Measurements from ENCODE around the gene PRRC2A.
A peak's percentile ranks its signal among the peaks of the same experiment; 100 is the strongest.

PRRC2A gene

GRCh38 chr6:31665501-31666336 lies 45.2 kb downstream of the PRRC2A start, which contains the start of gene CSNK2B (continued):
- TF ChIP-seq PRDM6 (tag by site-specific recombination; IDR thresholded peaks at IDR 0.05) (no peak), ZBTB8A (tag by site-specific recombination; IDR thresholded peaks at IDR 0.05) (peak; percentile 91), ZEB2 (tag by site-specific recombination; IDR thresholded peaks at IDR 0.05) (peak; percentile 65; the same call in 1 of the 2 replicates), YY1 (tag by site-specific recombination; IDR thresholded peaks at IDR 0.05) (peak; percentile 22; the same call in 1 of the 2 replicates), ZFHX2 (tag by site-specific recombination; conservative IDR thresholded peaks at IDR 0.05) (peak; percentile 65), YY2 (tag by site-specific recombination; IDR thresholded peaks at IDR 0.05) (0 out of 2 replicates have a peak, but pooled peaks have one; percentile 10)
- TF ChIP-seq, protein P1, sequence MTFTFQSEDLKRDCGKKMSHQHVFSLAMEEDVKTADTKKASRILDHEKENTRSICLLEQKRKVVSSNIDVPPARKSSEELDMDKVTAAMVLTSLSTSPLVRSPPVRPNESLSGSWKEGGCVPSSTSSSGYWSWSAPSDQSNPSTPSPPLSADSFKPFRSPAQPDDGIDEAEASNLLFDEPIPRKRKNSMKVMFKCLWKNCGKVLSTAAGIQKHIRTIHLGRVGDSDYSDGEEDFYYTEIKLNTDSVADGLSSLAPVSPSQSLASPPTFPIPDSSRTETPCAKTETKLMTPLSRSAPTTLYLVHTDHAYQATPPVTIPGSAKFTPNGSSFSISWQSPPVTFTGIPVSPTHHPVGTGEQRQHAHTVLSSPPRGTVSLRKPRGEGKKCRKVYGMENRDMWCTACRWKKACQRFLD (tag by site-specific recombination; IDR thresholded peaks at IDR 0.05): no peak
- TF ChIP-seq, protein P2, sequence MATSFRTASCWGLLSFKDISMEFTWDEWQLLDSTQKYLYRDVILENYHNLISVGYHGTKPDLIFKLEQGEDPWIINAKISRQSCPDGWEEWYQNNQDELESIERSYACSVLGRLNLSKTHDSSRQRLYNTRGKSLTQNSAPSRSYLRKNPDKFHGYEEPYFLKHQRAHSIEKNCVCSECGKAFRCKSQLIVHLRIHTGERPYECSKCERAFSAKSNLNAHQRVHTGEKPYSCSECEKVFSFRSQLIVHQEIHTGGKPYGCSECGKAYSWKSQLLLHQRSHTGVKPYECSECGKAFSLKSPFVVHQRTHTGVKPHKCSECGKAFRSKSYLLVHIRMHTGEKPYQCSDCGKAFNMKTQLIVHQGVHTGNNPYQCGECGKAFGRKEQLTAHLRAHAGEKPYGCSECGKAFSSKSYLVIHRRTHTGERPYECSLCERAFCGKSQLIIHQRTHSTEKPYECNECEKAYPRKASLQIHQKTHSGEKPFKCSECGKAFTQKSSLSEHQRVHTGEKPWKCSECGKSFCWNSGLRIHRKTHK (tag by site-specific recombination; IDR thresholded peaks at IDR 0.05): no peak

DNA sequence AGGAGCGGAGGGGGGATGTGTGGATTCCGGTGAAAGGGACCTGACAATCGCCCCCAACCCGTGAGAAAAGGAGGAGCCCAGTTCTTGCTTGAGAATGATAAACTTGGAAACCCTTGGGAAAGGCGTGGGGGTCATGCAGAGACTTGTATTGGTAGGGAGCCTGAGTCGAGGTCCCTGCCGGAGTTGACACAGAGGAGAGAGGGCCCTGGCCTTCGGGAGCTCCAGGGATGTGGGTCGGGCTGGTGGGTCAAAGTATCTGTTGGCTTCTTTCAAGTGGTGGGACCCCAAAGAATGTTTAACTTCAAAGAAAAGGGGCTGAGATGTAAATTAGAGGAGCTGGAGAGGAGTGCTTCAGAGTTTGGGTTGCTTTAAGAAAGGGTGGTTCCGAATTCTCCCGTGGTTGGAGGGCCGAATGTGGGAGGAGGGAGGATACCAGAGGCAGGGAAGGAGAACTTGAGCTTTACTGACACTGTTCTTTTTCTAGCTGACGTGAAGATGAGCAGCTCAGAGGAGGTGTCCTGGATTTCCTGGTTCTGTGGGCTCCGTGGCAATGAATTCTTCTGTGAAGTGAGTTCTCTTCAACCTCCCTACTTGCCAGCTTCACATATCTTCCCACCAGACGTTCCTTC lies 45.9 kb downstream of the PRRC2A start:
- Histone ChIP-seq H3K9me3 (ENCODE audit: control insufficient read depth, insufficient read depth, low read depth, low read length) (no peaks in the 10 kb centered on the region), H3K4me3 (ENCODE audit: low read depth, low read length) (peak overlapping the region; percentile 92), H3K36me3 (ENCODE audit: control insufficient read depth in 2 of 2, insufficient read depth in 1 of 2, low read length in 2 of 2) (peaks cover 35 to 71% of the 10 kb centered on the region in 2 experiments), H3K4me1 (ENCODE audit: control insufficient read depth, insufficient read depth, low read length) (0 out of 2 replicates have a peak, but pooled peaks cover 4% of the 10 kb centered on the region), H3K27ac (ENCODE audit: extremely low read depth, low read depth, low read length) (peak overlapping the region; percentile 73)
- CTCF ChIA-PET: interaction anchor here (0.6 to 1.3 kb wide), 6 partner anchors 12 to 82 kb away, joined by 3 to 5 read pairs (median 4); partner anchors contain the start of gene LY6G5C
- POLR2A ChIA-PET: interaction anchor here (0.6 to 7.4 kb wide), 6 partner anchors 9 to 168 kb away, joined by 3 to 180 read pairs (median 5); partner anchors contain the start of genes ABHD16A, APOM, BAG6 and HSPA1B
- TF ChIP-seq ZNF404 (tag by site-specific recombination; IDR thresholded peaks at IDR 0.05) (no peak), ZNF701 (tag by site-specific recombination; IDR thresholded peaks at IDR 0.05) (no peak), ZNF19 (tag by site-specific recombination; IDR thresholded peaks at IDR 0.05; ENCODE audit: low read depth) (no peak), EGR2 (tag by site-specific recombination; IDR thresholded peaks at IDR 0.05; ENCODE audit: low read depth) (0 out of 2 replicates have a peak, but pooled peaks have one; percentile 4), ZBTB48 (tag by site-specific recombination; IDR thresholded peaks at IDR 0.05) (peak; percentile 36), ZNF350 (tag by site-specific recombination; IDR thresholded peaks at IDR 0.05) (no peak)
- TF ChIP-seq, protein P3, sequence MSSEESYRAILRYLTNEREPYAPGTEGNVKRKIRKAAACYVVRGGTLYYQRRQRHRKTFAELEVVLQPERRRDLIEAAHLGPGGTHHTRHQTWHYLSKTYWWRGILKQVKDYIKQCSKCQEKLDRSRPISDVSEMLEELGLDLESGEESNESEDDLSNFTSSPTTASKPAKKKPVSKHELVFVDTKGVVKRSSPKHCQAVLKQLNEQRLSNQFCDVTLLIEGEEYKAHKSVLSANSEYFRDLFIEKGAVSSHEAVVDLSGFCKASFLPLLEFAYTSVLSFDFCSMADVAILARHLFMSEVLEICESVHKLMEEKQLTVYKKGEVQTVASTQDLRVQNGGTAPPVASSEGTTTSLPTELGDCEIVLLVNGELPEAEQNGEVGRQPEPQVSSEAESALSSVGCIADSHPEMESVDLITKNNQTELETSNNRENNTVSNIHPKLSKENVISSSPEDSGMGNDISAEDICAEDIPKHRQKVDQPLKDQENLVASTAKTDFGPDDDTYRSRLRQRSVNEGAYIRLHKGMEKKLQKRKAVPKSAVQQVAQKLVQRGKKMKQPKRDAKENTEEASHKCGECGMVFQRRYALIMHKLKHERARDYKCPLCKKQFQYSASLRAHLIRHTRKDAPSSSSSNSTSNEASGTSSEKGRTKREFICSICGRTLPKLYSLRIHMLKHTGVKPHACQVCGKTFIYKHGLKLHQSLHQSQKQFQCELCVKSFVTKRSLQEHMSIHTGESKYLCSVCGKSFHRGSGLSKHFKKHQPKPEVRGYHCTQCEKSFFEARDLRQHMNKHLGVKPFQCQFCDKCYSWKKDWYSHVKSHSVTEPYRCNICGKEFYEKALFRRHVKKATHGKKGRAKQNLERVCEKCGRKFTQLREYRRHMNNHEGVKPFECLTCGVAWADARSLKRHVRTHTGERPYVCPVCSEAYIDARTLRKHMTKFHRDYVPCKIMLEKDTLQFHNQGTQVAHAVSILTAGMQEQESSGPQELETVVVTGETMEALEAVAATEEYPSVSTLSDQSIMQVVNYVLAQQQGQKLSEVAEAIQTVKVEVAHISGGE (tag by site-specific recombination; conservative IDR thresholded peaks at IDR 0.05; ENCODE audit: low read depth): no peak
- TF ChIP-seq, protein P4, sequence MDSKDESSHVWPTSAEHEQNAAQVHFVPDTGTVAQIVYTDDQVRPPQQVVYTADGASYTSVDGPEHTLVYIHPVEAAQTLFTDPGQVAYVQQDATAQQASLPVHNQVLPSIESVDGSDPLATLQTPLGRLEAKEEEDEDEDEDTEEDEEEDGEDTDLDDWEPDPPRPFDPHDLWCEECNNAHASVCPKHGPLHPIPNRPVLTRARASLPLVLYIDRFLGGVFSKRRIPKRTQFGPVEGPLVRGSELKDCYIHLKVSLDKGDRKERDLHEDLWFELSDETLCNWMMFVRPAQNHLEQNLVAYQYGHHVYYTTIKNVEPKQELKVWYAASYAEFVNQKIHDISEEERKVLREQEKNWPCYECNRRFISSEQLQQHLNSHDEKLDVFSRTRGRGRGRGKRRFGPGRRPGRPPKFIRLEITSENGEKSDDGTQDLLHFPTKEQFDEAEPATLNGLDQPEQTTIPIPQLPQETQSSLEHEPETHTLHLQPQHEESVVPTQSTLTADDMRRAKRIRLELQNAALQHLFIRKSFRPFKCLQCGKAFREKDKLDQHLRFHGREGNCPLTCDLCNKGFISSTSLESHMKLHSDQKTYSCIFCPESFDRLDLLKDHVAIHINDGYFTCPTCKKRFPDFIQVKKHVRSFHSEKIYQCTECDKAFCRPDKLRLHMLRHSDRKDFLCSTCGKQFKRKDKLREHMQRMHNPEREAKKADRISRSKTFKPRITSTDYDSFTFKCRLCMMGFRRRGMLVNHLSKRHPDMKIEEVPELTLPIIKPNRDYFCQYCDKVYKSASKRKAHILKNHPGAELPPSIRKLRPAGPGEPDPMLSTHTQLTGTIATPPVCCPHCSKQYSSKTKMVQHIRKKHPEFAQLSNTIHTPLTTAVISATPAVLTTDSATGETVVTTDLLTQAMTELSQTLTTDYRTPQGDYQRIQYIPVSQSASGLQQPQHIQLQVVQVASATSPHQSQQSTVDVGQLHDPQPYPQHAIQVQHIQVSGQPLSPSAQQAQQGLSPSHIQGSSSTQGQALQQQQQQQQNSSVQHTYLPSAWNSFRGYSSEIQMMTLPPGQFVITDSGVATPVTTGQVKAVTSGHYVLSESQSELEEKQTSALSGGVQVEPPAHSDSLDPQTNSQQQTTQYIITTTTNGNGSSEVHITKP (tag by site-specific recombination; IDR thresholded peaks at IDR 0.05): peak; percentile 86
- TF ChIP-seq, protein P5, sequence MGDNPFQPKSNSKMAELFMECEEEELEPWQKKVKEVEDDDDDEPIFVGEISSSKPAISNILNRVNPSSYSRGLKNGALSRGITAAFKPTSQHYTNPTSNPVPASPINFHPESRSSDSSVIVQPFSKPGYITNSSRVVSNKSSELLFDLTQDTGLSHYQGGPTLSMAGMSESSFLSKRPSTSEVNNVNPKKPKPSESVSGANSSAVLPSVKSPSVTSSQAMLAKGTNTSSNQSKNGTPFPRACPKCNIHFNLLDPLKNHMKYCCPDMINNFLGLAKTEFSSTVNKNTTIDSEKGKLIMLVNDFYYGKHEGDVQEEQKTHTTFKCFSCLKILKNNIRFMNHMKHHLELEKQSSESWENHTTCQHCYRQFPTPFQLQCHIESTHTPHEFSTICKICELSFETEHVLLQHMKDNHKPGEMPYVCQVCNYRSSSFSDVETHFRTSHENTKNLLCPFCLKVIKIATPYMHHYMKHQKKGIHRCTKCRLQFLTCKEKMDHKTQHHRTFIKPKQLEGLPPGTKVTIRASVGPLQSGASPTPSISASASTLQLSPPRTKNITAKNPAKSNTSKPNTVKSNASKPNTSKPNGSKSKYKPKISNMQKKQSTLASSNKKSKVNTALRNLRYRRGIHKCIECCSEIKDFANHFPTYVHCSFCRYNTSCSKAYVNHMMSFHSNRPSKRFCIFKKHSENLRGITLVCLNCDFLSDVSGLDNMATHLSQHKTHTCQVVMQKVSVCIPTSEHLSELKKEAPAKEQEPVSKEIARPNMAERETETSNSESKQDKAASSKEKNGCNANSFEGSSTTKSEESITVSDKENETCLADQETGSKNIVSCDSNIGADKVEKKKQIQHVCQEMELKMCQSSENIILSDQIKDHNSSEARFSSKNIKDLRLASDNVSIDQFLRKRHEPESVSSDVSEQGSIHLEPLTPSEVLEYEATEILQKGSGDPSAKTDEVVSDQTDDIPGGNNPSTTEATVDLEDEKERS (tag by site-specific recombination; IDR thresholded peaks at IDR 0.05): no peak
